GM23248 (cell line): Measurements from ENCODE around the gene IMPDH1.

Experiments
- EZH2 ChIP-seq: fragments of 200-600 bp; sonication (generic); IDR thresholded peaks from 2 replicates; pipeline ENCODE4 v1.6.1; 2018; ENCODE audit warnings: antibody characterized with exemption, mild to moderate bottlenecking; ENCODE audit not compliant: insufficient read depth, poor library complexity, severe bottlenecking
- EZH2phosphoT487 ChIP-seq: fragments of 200-600 bp; sonication (generic); IDR thresholded peaks from 2 replicates; pipeline ENCODE4 v1.6.1; 2018; ENCODE audit warnings: antibody characterized with exemption, moderate library complexity, mild to moderate bottlenecking, low read depth; ENCODE audit not compliant: insufficient read depth

- TF ChIP-seq EZH2 = no peak
- no peak for TF ChIP-seq EZH2phosphoT487
Observed at GRCh38 chr7:128415217-128415785, 5.5 kb upstream of the IMPDH1 start.
